Stimulated activated memory B cell treated with anti-CD40 and anti-IgM and Interleukin-4, amounts not matched to agents 10 μg/mL and 1 μg/mL and 100 μg/mL, for 72 hours (primary cell): ENCODE measurements around the gene DMXL1.
A peak's percentile ranks its signal among the peaks of the same experiment; 100 is the strongest.
"Not testable (repeated sequence)": the region's sequence is repeated elsewhere in the genome, so short reads cannot be mapped to it uniquely, and the experiment has no call there.

Experiments
- ATAC-seq: fragments of 150-1000 bp; cut with Tn5 transposase; 2 replicates; pipeline ENCODE4 v1.10.0; 2021
- H3K27ac Mint-ChIP-seq: one replicate; pipeline ENCODE4 v1.8.0; 2022; ENCODE audit warnings: mild to moderate bottlenecking, mixed read lengths
- H3K27me3 Mint-ChIP-seq: one replicate; pipeline ENCODE4 v1.8.0; 2022; ENCODE audit warnings: mixed read lengths
- H3K36me3 Mint-ChIP-seq: one replicate; pipeline ENCODE4 v1.8.0; 2022; ENCODE audit warnings: mixed read lengths
- H3K4me1 Mint-ChIP-seq: one replicate; pipeline ENCODE4 v1.8.0; 2022; ENCODE audit warnings: mixed read lengths
- H3K4me3 Mint-ChIP-seq: one replicate; pipeline ENCODE4 v1.8.0; 2022; ENCODE audit warnings: mild to moderate bottlenecking, moderate library complexity, mixed read lengths
- H3K9me3 Mint-ChIP-seq: one replicate; pipeline ENCODE4 v1.8.0; 2022; ENCODE audit warnings: mixed read lengths

DMXL1 gene

DNA sequence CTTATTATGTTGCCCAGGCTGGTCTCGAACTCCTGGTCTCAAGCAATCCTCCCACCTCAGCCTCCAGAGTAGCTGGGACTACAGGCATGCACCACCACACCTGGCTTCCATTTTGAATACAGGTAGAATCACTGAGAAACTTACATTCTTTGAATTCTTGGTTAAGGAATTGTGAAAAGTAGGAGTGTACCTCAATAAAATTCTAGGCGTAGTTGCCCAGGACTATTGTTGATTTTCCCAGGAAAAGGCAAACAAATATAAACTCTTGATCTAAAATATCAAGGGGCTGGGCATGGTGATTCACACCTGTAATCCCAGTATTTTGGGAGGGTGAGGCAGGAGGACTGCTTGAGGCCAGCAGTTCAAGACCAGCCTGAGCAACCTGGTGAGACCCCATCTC lies 16.8 kb upstream of the DMXL1 start:
- H3K27ac Mint-ChIP-seq, result no peak overlapping the region

DNA sequence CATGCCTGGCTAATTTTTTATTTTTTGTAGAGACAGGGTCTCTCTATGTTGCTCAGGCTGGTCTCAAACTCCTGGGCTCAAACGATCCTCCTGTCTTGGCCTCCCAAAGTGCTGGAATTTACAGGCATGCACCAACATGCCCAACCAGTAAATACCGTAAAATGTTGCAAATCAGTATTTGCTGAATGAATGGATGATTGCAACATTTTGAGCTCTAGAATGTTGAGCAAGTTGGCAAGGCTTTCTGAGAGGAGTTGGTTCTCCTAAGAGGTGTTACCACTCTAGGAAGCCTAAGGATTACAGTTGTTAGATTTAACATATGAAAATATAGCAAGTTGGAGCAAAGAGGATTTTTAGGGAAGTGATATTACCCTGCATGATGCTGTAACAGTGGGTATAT lies 15.6 kb upstream of the DMXL1 start:
- H3K4me3 Mint-ChIP-seq, result no peak overlapping the region
- no peak for ATAC-seq
- H3K9me3 Mint-ChIP-seq, result no peaks in the 10 kb centered on the region
- H3K27me3 Mint-ChIP-seq, result no peaks in the 10 kb centered on the region
- H3K4me1 Mint-ChIP-seq, result peaks cover 9% of the 10 kb centered on the region
- no peaks in the 10 kb centered on the region for H3K36me3 Mint-ChIP-seq
- H3K27ac Mint-ChIP-seq, result no peak overlapping the region

More for the DNA sequence above, 16.8 kb upstream of the DMXL1 start:
- Mint-ChIP-seq H3K4me3 (no peak overlapping the region), H3K9me3 (no peaks in the 10 kb centered on the region), H3K27me3 (no peaks in the 10 kb centered on the region), H3K4me1 (no peaks in the 10 kb centered on the region), H3K36me3 (no peaks in the 10 kb centered on the region)
- ATAC-seq, result no peak

- ATAC-seq, result no peak
- Mint-ChIP-seq H3K27ac (no peak overlapping the region), H3K9me3 (no peaks in the 10 kb centered on the region), H3K27me3 (no peaks in the 10 kb centered on the region), H3K36me3 (no peaks in the 10 kb centered on the region), H3K4me3 (no peak overlapping the region), H3K4me1 (peaks cover 23% of the 10 kb centered on the region)
Measured at GRCh38 chr5:119058979-119059529, 11.8 kb upstream of the DMXL1 start.

GRCh38 chr5:119059740-119060255 lies 11.1 kb upstream of the DMXL1 start:
- peak; percentile 36 for ATAC-seq
- H3K9me3 Mint-ChIP-seq, result no peaks in the 10 kb centered on the region
- no peak overlapping the region for H3K27ac Mint-ChIP-seq
- H3K4me3 Mint-ChIP-seq, result no peak overlapping the region
- H3K36me3 Mint-ChIP-seq, result no peaks in the 10 kb centered on the region
- H3K4me1 Mint-ChIP-seq, result peaks cover 26% of the 10 kb centered on the region
- H3K27me3 Mint-ChIP-seq, result no peaks in the 10 kb centered on the region

GRCh38 chr5:119063579-119064379 lies 7.1 kb upstream of the DMXL1 start:
- peak overlapping the region; percentile 11 for H3K27ac Mint-ChIP-seq
- H3K27me3 Mint-ChIP-seq, result no peaks in the 10 kb centered on the region
- no peaks in the 10 kb centered on the region for H3K36me3 Mint-ChIP-seq
- peaks cover 26% of the 10 kb centered on the region for H3K4me1 Mint-ChIP-seq
- ATAC-seq, result peak; percentile 74
- no peaks in the 10 kb centered on the region for H3K9me3 Mint-ChIP-seq
- H3K4me3 Mint-ChIP-seq, result peak overlapping the region; percentile 1

GRCh38 chr5:119067450-119067849 lies 3.4 kb upstream of the DMXL1 start:
- Mint-ChIP-seq H3K27ac (no peak overlapping the region), H3K4me3 (no peak overlapping the region), H3K36me3 (no peaks in the 10 kb centered on the region), H3K9me3 (no peaks in the 10 kb centered on the region), H3K27me3 (no peaks in the 10 kb centered on the region), H3K4me1 (peaks cover 11% of the 10 kb centered on the region)
- ATAC-seq, result no peak

DNA sequence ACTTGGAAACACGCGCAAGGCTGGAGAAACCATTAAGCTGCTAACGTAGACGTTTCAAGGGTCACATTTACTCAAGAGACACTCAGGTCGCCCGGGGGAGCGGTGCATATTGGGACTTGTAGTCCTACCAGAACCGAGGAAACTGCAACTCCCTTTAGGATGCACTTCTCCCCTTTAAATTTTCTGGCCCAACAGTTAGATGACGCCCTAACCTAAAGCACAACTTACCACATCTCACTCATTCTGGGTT lies 384 bp upstream of the DMXL1 start:
- peak; percentile 76 for ATAC-seq

DNA sequence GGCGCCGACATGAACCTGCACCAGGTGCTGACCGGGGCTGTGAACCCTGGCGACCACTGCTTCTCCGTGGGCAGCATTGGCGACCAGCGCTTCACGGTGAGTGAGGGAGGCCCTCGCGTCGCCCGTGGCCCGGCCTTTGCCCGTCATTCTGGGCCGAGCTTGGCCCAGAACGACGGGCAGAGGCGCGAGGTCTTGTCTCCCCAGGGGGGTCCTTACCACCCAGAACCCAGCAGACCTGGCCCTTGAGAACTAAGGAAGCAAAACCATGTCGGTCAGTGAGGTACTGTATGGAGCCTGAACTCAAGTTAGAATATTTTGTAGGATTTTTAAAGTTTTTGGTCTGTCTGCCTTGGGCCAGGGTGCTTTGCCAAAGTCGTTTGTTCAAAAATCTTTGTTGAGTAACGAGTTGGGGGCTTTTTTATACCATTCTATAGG lies 691 bp downstream of the DMXL1 start:
- ATAC-seq, result peak; percentile 13

More for the DNA sequence above, 384 bp upstream of the DMXL1 start:
- peaks cover 14% of the 10 kb centered on the region for H3K36me3 Mint-ChIP-seq
- H3K4me1 Mint-ChIP-seq, result peaks cover 23% of the 10 kb centered on the region
- H3K27me3 Mint-ChIP-seq, result no peaks in the 10 kb centered on the region
- peak overlapping the region; percentile 97 for H3K4me3 Mint-ChIP-seq
- peak overlapping the region; percentile 99 for H3K27ac Mint-ChIP-seq
- no peaks in the 10 kb centered on the region for H3K9me3 Mint-ChIP-seq

GRCh38 chr5:119072496-119072895 lies 1.6 kb downstream of the DMXL1 start:
- no peak for ATAC-seq
- peak overlapping the region; percentile 99 for H3K27ac Mint-ChIP-seq
- no peaks in the 10 kb centered on the region for H3K9me3 Mint-ChIP-seq
- H3K27me3 Mint-ChIP-seq, result no peaks in the 10 kb centered on the region
- peaks cover 20% of the 10 kb centered on the region for H3K36me3 Mint-ChIP-seq
- H3K4me1 Mint-ChIP-seq, result peaks cover 34% of the 10 kb centered on the region
- H3K4me3 Mint-ChIP-seq, result peak overlapping the region; percentile 82

More for the DNA sequence above, 691 bp downstream of the DMXL1 start:
- H3K4me3 Mint-ChIP-seq, result peak overlapping the region; percentile 97
- H3K36me3 Mint-ChIP-seq, result peaks cover 20% of the 10 kb centered on the region
- H3K27ac Mint-ChIP-seq, result peak overlapping the region; percentile 99
- H3K4me1 Mint-ChIP-seq, result peaks cover 34% of the 10 kb centered on the region
- H3K27me3 Mint-ChIP-seq, result no peaks in the 10 kb centered on the region
- H3K9me3 Mint-ChIP-seq, result no peaks in the 10 kb centered on the region

DNA sequence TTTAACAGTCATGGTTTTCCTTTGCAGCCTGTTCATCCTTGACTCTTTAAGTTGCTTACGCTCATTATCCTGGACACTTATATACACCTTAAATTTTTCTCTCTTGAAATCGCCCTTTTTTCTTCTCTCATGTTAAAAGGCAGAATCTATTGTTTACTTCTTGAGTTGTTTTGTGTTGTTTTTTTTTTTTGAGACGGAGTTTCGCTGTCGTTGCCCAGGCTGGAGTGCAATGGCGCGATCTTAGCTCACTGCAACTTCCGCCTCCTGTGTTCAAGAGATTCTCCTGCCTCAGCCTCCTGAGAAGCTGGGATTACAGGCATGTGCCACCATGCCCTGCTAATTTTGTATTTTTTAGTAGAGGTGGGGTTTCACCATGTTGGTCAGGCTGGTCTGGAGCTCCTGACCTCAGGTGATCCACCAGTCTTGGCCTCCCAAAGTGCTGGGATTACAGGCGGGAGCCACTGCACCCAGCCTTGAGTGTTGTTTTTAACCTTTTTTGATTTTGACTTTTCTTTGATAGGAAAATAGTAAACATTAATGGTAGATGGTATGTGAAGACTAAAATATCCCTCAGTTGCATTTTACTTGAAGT lies 3.0 kb downstream of the DMXL1 start:
- H3K27me3 Mint-ChIP-seq, H3K9me3 Mint-ChIP-seq, ATAC-seq: not testable (repeated sequence)
- Mint-ChIP-seq H3K36me3 (peaks cover 20% of the 10 kb centered on the region), H3K4me1 (peaks cover 40% of the 10 kb centered on the region), H3K27ac (peak overlapping the region; percentile 99), H3K4me3 (peak overlapping the region; percentile 89)

DNA sequence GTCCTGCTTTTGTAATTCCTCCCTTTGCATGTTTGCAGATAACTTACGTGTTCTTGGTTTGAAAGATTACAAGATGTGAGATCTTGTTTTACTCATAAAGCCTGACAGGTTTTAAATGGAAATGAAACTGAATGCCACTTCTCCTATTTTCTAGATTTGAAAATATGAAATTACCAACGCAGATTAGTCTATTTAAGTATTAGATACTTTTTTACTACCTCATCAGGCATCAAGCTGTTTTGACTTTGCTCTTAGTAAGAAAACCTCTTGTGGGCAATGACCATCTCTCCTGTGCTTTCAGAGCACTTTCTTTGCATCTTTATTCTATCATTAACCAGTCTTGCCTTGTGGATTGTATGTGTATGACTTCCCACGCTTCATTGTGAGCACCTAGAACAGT lies 3.5 kb downstream of the DMXL1 start:
- Mint-ChIP-seq H3K9me3 (no peaks in the 10 kb centered on the region), H3K4me1 (peaks cover 46% of the 10 kb centered on the region), H3K4me3 (peak overlapping the region; percentile 89), H3K27ac (peak overlapping the region; percentile 99), H3K27me3 (no peaks in the 10 kb centered on the region), H3K36me3 (peaks cover 26% of the 10 kb centered on the region)
- ATAC-seq, result peak; percentile 9

GRCh38 chr5:119075269-119075668 lies 4.4 kb downstream of the DMXL1 start:
- H3K36me3 Mint-ChIP-seq, result peaks cover 28% of the 10 kb centered on the region
- H3K9me3 Mint-ChIP-seq, ATAC-seq, H3K27me3 Mint-ChIP-seq: not testable (repeated sequence)
- peak overlapping the region; percentile 99 for H3K27ac Mint-ChIP-seq
- peaks cover 54% of the 10 kb centered on the region for H3K4me1 Mint-ChIP-seq
- peak overlapping the region; percentile 29 for H3K4me3 Mint-ChIP-seq

DNA sequence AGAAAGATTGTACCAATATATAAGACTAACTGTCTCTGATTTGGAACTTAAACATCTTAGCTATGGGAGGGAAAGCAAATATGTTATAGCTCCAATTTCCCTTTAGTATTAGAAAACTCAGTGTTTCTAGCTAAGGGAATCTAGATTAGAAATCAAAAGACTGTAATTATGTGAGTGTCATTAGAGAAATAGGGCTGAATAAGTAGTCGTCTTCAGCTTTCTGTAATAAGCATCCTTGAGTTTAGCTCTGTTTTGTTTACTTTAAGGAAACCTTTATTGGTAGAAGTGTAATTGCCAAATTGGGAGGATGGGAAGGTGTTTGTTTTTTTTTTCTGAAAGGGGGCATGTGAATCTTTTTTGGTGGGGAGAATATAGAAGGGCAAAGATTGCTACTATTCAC lies 5.2 kb downstream of the DMXL1 start:
- Mint-ChIP-seq H3K4me1 (peaks cover 63% of the 10 kb centered on the region), H3K27me3 (no peaks in the 10 kb centered on the region), H3K9me3 (no peaks in the 10 kb centered on the region), H3K27ac (peak overlapping the region; percentile 71), H3K36me3 (peaks cover 34% of the 10 kb centered on the region), H3K4me3 (peak overlapping the region; percentile 33)
- no peak for ATAC-seq

DNA sequence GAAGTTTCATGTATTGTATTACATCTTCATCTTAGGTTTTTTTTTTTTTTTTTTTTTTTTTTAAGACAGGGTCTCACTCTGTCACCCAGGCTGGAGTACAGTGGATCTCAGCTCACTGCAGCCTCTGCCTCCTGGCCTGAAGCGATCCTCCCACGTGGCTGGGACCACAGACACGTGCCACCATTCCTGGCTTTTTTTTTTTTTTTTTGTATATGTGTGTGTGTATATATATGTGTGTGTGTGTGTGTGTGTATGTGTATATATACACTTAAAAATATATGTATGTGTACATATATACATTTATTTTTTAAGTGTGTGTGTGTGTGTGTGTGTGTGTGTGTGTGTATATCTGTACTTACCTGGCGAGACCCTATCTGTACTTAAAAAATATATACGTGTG lies 6.6 kb downstream of the DMXL1 start:
- H3K36me3 Mint-ChIP-seq, result peaks cover 40% of the 10 kb centered on the region
- H3K4me1 Mint-ChIP-seq, result peaks cover 68% of the 10 kb centered on the region
- H3K27me3 Mint-ChIP-seq, result no peaks in the 10 kb centered on the region
- ATAC-seq, result no peak
- H3K9me3 Mint-ChIP-seq, result no peaks in the 10 kb centered on the region
- no peak overlapping the region for H3K4me3 Mint-ChIP-seq
- H3K27ac Mint-ChIP-seq, result no peak overlapping the region

- H3K27ac Mint-ChIP-seq, result peak overlapping the region; percentile 74
- no peak for ATAC-seq
- peak overlapping the region; percentile 29 for H3K4me3 Mint-ChIP-seq
- peaks cover 43% of the 10 kb centered on the region for H3K36me3 Mint-ChIP-seq
- peaks cover 69% of the 10 kb centered on the region for H3K4me1 Mint-ChIP-seq
- no peaks in the 10 kb centered on the region for H3K9me3 Mint-ChIP-seq
- H3K27me3 Mint-ChIP-seq, result no peaks in the 10 kb centered on the region
Measured at GRCh38 chr5:119078071-119078846, 7.4 kb downstream of the DMXL1 start.
